Measurements from ENCODE around the gene HDAC4. TPM values are rescaled to one million over a fixed set of nuclear protein-coding genes. Genes with fewer than 3 reads are reported as not detected.

The HDAC4 gene
- total RNA-seq, 1 experiment from 2014 or later, result 32.0 TPM

- Histone ChIP-seq H3K23me2 (ENCODE audit: insufficient read length, low read depth, low read length, poor library complexity, severe bottlenecking) (no peaks in the 10 kb centered on the region), H3K14ac (ENCODE audit: insufficient read depth, low read length) (no peak overlapping the region), H3K4me2 (ENCODE audit: insufficient read depth, insufficient read length, low read length) (no peak overlapping the region), H3K27ac (ENCODE audit: insufficient read length, low read depth, low read length) (no peak overlapping the region), H3K23ac (ENCODE audit: insufficient read length, low read depth, low read length) (no peak overlapping the region), H3K27me3 (ENCODE audit: insufficient read depth, low read length) (no peaks in the 10 kb centered on the region), H2BK15ac (ENCODE audit: low read depth, low read length) (no peak overlapping the region), H4K5ac (ENCODE audit: insufficient read length, low read depth, low read length) (no peak overlapping the region), H3K18ac (ENCODE audit: insufficient read length, low read depth, low read length) (no peak overlapping the region), H3K4me1 (ENCODE audit: insufficient read depth, low read length) (no peaks in the 10 kb centered on the region), H2AFZ (ENCODE audit: low read length) (no peak overlapping the region), H3K9me3 (ENCODE audit: control insufficient read depth, low read depth, low read length) (no peaks in the 10 kb centered on the region), H2BK120ac (ENCODE audit: low read depth, low read length, poor library complexity, severe bottlenecking) (no peak overlapping the region), H3K79me1 (ENCODE audit: insufficient read depth, low read depth, low read length, poor library complexity, severe bottlenecking) (no peaks in the 10 kb centered on the region), H3T11ph (ENCODE audit: low read length) (no peak overlapping the region), H3K79me2 (ENCODE audit: insufficient read depth, low read length) (no peaks in the 10 kb centered on the region), H2BK20ac (ENCODE audit: low read depth, low read length, poor library complexity, severe bottlenecking) (no peak overlapping the region), H2BK5ac (ENCODE audit: insufficient read length, low read length) (no peak overlapping the region), H3K56ac (ENCODE audit: insufficient read length, low read depth, low read length) (no peak overlapping the region), H4K20me1 (ENCODE audit: control insufficient read depth, insufficient read depth, insufficient read length) (no peaks in the 10 kb centered on the region), H4K8ac (replicated peaks; ENCODE audit: insufficient read length, low read depth, low read length) (no peak overlapping the region), H3K9ac (ENCODE audit: extremely low read depth, insufficient read length, low read length) (no peak overlapping the region), H3K4ac (ENCODE audit: low read depth, low read length) (no peak overlapping the region), H4K91ac (ENCODE audit: insufficient read length, low read depth, low read length) (no peak overlapping the region), H2AK5ac (ENCODE audit: insufficient read length, low read length) (no peak overlapping the region), H2BK12ac (ENCODE audit: insufficient read length, low read depth, low read length) (no peak overlapping the region)
- no peaks in the 10 kb centered on the region; a peak in 1 of 5 replicates for H3K9me3 Mint-ChIP-seq
- no peak for DNase-seq
- WGBS (ENCODE audit: extremely low coverage, insufficient read length, low lambda C conversion rate), result no CpG with 5 or more reads among the region's 9 CpGs
- H3K36me3 Mint-ChIP-seq (ENCODE audit: insufficient read depth in 1 of 3, low read depth in 3 of 3), result peaks cover 4 to 38% (median 33%) of the 10 kb centered on the region in 3 experiments; a peak in 6 of 7 replicates
- no peak overlapping the region for H3K27ac Mint-ChIP-seq
- no peaks in the 10 kb centered on the region for H3K27me3 Mint-ChIP-seq (ENCODE audit: low read depth)
- no peaks in the 10 kb centered on the region for H3K4me1 Mint-ChIP-seq
- TF ChIP-seq CTCF (conservative IDR thresholded peaks at IDR 0.05), result no peak
- H3K4me3 Mint-ChIP-seq, result no peak overlapping the region
These were observed 253.4 kb downstream of the HDAC4 start for GRCh38 chr2:239147376-239147775.
